ENCODE measurements around the gene IGSF3.

GRCh38 chr1:116674751-116675150 lies 7.2 kb upstream of the IGSF3 start:
- TF ChIP-seq, protein P1, sequence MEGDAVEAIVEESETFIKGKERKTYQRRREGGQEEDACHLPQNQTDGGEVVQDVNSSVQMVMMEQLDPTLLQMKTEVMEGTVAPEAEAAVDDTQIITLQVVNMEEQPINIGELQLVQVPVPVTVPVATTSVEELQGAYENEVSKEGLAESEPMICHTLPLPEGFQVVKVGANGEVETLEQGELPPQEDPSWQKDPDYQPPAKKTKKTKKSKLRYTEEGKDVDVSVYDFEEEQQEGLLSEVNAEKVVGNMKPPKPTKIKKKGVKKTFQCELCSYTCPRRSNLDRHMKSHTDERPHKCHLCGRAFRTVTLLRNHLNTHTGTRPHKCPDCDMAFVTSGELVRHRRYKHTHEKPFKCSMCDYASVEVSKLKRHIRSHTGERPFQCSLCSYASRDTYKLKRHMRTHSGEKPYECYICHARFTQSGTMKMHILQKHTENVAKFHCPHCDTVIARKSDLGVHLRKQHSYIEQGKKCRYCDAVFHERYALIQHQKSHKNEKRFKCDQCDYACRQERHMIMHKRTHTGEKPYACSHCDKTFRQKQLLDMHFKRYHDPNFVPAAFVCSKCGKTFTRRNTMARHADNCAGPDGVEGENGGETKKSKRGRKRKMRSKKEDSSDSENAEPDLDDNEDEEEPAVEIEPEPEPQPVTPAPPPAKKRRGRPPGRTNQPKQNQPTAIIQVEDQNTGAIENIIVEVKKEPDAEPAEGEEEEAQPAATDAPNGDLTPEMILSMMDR (IDR thresholded peaks at IDR 0.05; ENCODE audit: insufficient read depth, low read length), result no peak
- TF ChIP-seq POLR2AphosphoS5 (IDR thresholded peaks at IDR 0.05; ENCODE audit: low read depth) (no peak), SPI1 (IDR thresholded peaks at IDR 0.05; ENCODE audit: borderline replicate concordance, low read depth) (no peak), GABPA (IDR thresholded peaks at IDR 0.05; ENCODE audit: low read depth) (no peak)
